KBM-7 (cell line): ENCODE measurements around the gene PSG6.
"Not testable (repeated sequence)": the region's sequence is repeated elsewhere in the genome, so short reads cannot be mapped to it uniquely, and the experiment has no call there.

Experiments
- DNase-seq: peaks from one replicate; pipeline ENCODE4 v3.0.0-alpha.2; 2015
- in situ Hi-C: fragments of 300-500 bp; cut with MboI; formaldehyde crosslinking; loops from 2 replicates; pipeline ENCODE4 v1.14.3; 2020; ENCODE audit warnings: low sequenced_read_pairs, low pct_unique_long_range_greater_than_20kb, mixed read lengths

Gene PSG6

GRCh38 chr19:42917634-42918033 lies at the start of gene PSG6:
Gene PSG6, minus strand, starts transcription at chr19:42917894. Its CDS starts 102 bp downstream, at chr19:42917792.
- in situ Hi-C loops, result not testable (repeated sequence)

GRCh38 chr19:42965176-42965575 lies 47.5 kb upstream of the PSG6 start:
- no peak for DNase-seq
- in situ Hi-C loops, result no loop called here

More at GRCh38 chr19:42917634-42918033, at the start of gene PSG6:
- not testable (repeated sequence) for DNase-seq

GRCh38 chr19:42961119-42961518 lies 43.4 kb upstream of the PSG6 start:
- in situ Hi-C loops, result no loop called here
- DNase-seq, result no peak

GRCh38 chr19:42952126-42952525 lies 34.4 kb upstream of the PSG6 start:
- DNase-seq, in situ Hi-C loops: not testable (repeated sequence)

- DNase-seq, in situ Hi-C loops: not testable (repeated sequence)
These were observed 33.8 kb upstream of the PSG6 start for GRCh38 chr19:42951476-42951875.

GRCh38 chr19:42942187-42942789 lies 24.6 kb upstream of the PSG6 start:
- in situ Hi-C loops, result no loop called here

GRCh38 chr19:42937107-42937506 lies 19.4 kb upstream of the PSG6 start, which contains the start of gene PSG7:
Gene PSG7, minus strand, starts transcription at chr19:42937207. Its CDS starts 131 bp downstream, at chr19:42937076.
- in situ Hi-C loops, DNase-seq: not testable (repeated sequence)

More at GRCh38 chr19:42942187-42942789, 24.6 kb upstream of the PSG6 start:
- DNase-seq, result peak; percentile 9

GRCh38 chr19:42934726-42935125 lies 17.0 kb upstream of the PSG6 start:
- in situ Hi-C loops, DNase-seq: not testable (repeated sequence)

- DNase-seq, in situ Hi-C loops: not testable (repeated sequence)
These were observed 16.5 kb upstream of the PSG6 start for GRCh38 chr19:42934183-42934582.

GRCh38 chr19:42933412-42933811 lies 15.7 kb upstream of the PSG6 start:
- in situ Hi-C loops, DNase-seq: not testable (repeated sequence)

GRCh38 chr19:42932485-42933101 lies 14.9 kb upstream of the PSG6 start:
- in situ Hi-C loops, DNase-seq: not testable (repeated sequence)

GRCh38 chr19:42930214-42930613 lies 12.5 kb upstream of the PSG6 start:
- peak; percentile 3 for DNase-seq
- in situ Hi-C loops, result not testable (repeated sequence)

- in situ Hi-C loops, result no loop called here
- no peak for DNase-seq
These were observed 11.2 kb upstream of the PSG6 start for GRCh38 chr19:42928896-42929295.

- in situ Hi-C loops, result no loop called here
- DNase-seq, result no peak
These were observed 9.1 kb upstream of the PSG6 start for GRCh38 chr19:42926781-42927180.

- DNase-seq, result peak; percentile 36
- in situ Hi-C loops, result not testable (repeated sequence)
These were observed 5.4 kb upstream of the PSG6 start for GRCh38 chr19:42923106-42923505.

GRCh38 chr19:42920971-42921370 lies 3.3 kb upstream of the PSG6 start:
- DNase-seq, in situ Hi-C loops: not testable (repeated sequence)

- no peak for DNase-seq
- in situ Hi-C loops, result no loop called here
These were observed 2.0 kb upstream of the PSG6 start for GRCh38 chr19:42919757-42920079.

- DNase-seq, result peak; percentile 19
- in situ Hi-C loops, result not testable (repeated sequence)
These were observed 1.5 kb upstream of the PSG6 start for GRCh38 chr19:42919070-42919756.

GRCh38 chr19:42918377-42919069 lies 829 bp upstream of the PSG6 start:
- DNase-seq, in situ Hi-C loops: not testable (repeated sequence)

- in situ Hi-C loops, DNase-seq: not testable (repeated sequence)
These were observed 763 bp downstream of the PSG6 start for GRCh38 chr19:42916931-42917330.
